Muscle of leg (tissue), 11 donors: Measurements from ENCODE around the gene CFAP221. TPM values are rescaled to one million over a fixed set of nuclear protein-coding genes. Genes with fewer than 3 reads are reported as not detected.

Experiments used
- DNase-seq: peaks from one replicate; pipeline ENCODE4 v3.0.0; 2013
- H3K27ac ChIP-seq: one replicate; pipeline ENCODE4 v1.5.1; 2013; ENCODE audit warnings: mild to moderate bottlenecking, low read length, control low read depth
- H3K27me3 ChIP-seq: one replicate; pipeline ENCODE4 v1.6.1; 2013; ENCODE audit warnings: low read length; ENCODE audit not compliant: control insufficient read depth, insufficient read depth
- H3K36me3 ChIP-seq: one replicate; pipeline ENCODE4 v1.6.1; 2013; ENCODE audit warnings: low read length; ENCODE audit not compliant: control insufficient read depth, insufficient read depth
- H3K4me1 ChIP-seq: one replicate; pipeline ENCODE4 v1.6.1; 2013; ENCODE audit warnings: low read length; ENCODE audit not compliant: control insufficient read depth, insufficient read depth
- H3K4me3 ChIP-seq: one replicate; pipeline ENCODE4 v1.5.1; 2013; ENCODE audit warnings: low read length, control low read depth
- H3K9me3 ChIP-seq: replicated peaks from 2 replicates; pipeline ENCODE4 v1.6.1; 2013; ENCODE audit warnings: low read depth, low read length; ENCODE audit not compliant: control insufficient read depth
- WGBS: methylation state at CpG from one replicate; pipeline ENCODE4 v1.1.5; 2013; ENCODE audit warnings: missing lambda C conversion rate; ENCODE audit not compliant: insufficient coverage; 5-methylcytosine and 5-hydroxymethylcytosine counted together
- polyA plus RNA-seq, 8 donors: library from polyadenylated mRNA; unstranded; fragments of 120-200 nt; gene quantifications; one replicate each; pipeline versions ENCODE4 v1.2.1 to v1.2.3, GENCODE V29; 2013; ENCODE audit warnings: inconsistent platforms in 1 of 8, low replicate concordance in 1 of 8; ENCODE audit not compliant: insufficient read length in 8 of 8, insufficient read depth in 1 of 8
- total RNA-seq: library from RNA; stranded (reverse); fragments of 120-200 nt; gene quantifications from one replicate; pipeline ENCODE4 v1.2.4, GENCODE V29; 2013

The CFAP221 gene
- total and polyA plus RNA-seq, 9 donors, result 0.22 to 4.2 (median 0.63) TPM

- Histone ChIP-seq H3K27ac (no peak overlapping the region), H3K36me3 (no peaks in the 10 kb centered on the region), H3K27me3 (no peaks in the 10 kb centered on the region), H3K4me1 (no peaks in the 10 kb centered on the region), H3K9me3 (no peaks in the 10 kb centered on the region), H3K4me3 (no peak overlapping the region)
- WGBS, result 67% methylated on average over 3 of the region's 8 CpGs
- no peak for DNase-seq
These were observed 113.4 kb downstream of the CFAP221 start for GRCh38 chr2:119657466-119658145.

GRCh38 chr2:119659601-119660342 is 115.5 kb downstream of the CFAP221 start:
- no peaks in the 10 kb centered on the region for H3K4me1 ChIP-seq
- H3K9me3 ChIP-seq, result no peaks in the 10 kb centered on the region
- H3K27ac ChIP-seq, result no peak overlapping the region
- 82% methylated on average over 5 of the region's 8 CpGs for WGBS
- no peak overlapping the region for H3K4me3 ChIP-seq
- H3K36me3 ChIP-seq, result no peaks in the 10 kb centered on the region
- DNase-seq, result no peak
- H3K27me3 ChIP-seq, result no peaks in the 10 kb centered on the region

- H3K4me1 ChIP-seq, result no peaks in the 10 kb centered on the region
- H3K9me3 ChIP-seq, result no peaks in the 10 kb centered on the region
- WGBS, result 45% methylated on average over 5 of the region's 7 CpGs
- H3K36me3 ChIP-seq, result no peaks in the 10 kb centered on the region
- H3K27ac ChIP-seq, result no peak overlapping the region
- H3K4me3 ChIP-seq, result no peak overlapping the region
- no peaks in the 10 kb centered on the region for H3K27me3 ChIP-seq
- no peak for DNase-seq
These were observed 116.1 kb downstream of the CFAP221 start for GRCh38 chr2:119660343-119660658.

DNA sequence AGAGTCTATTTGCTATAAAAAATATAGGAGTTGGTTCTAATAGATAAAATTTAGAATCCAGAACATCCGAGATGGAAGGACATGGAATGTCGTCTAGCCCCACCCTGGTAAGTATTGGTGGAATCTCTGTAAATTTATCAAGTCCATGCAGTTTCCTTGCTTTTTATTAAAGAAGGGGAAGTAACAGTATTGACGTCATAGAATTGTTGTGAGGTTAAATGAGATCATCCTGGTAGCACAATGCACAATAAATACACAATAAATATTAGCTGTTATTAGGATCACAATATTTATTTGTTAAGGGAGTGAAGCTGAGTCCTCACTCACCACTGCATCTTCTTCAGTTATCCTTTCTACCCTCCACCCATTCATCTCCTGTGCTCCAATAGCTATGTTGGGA is 118.0 kb downstream of the CFAP221 start:
- WGBS, result 83% methylated on average over 1 of the region's 3 CpGs
- no peak for DNase-seq
- H3K4me1 ChIP-seq, result no peaks in the 10 kb centered on the region
- no peak overlapping the region for H3K27ac ChIP-seq
- H3K9me3 ChIP-seq, result no peaks in the 10 kb centered on the region
- no peak overlapping the region for H3K4me3 ChIP-seq
- no peaks in the 10 kb centered on the region for H3K27me3 ChIP-seq
- H3K36me3 ChIP-seq, result no peaks in the 10 kb centered on the region

DNA sequence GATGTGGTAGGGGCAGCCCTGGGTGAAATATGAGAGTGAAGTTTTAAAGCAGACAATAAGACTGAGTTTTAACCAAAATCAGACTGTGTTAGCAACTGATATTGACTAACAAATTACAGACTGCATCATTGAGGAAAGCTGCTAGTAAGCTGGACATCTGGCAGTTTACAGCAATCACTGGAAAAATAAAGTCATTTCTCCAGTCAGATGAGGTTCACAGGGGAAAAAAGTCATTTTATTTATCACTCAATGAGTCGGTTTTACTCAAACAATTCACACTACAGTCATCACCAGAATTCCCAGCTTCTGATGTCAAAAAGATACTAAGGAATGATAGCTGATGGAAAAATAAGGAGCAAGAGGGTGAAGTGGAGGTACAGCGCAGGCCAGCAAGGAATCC is 124.3 kb downstream of the CFAP221 start:
- Histone ChIP-seq H3K9me3 (no peaks in the 10 kb centered on the region), H3K27ac (no peak overlapping the region), H3K4me3 (no peak overlapping the region), H3K36me3 (no peaks in the 10 kb centered on the region), H3K27me3 (no peaks in the 10 kb centered on the region), H3K4me1 (no peaks in the 10 kb centered on the region)
- WGBS, result 67% methylated on average over 1 of the region's 2 CpGs
- peak; percentile 70 for DNase-seq

GRCh38 chr2:119671016-119671415 is 126.8 kb downstream of the CFAP221 start:
- H3K27ac ChIP-seq, result no peak overlapping the region
- no peak for DNase-seq
- H3K27me3 ChIP-seq, result no peaks in the 10 kb centered on the region
- no peaks in the 10 kb centered on the region for H3K36me3 ChIP-seq
- no peaks in the 10 kb centered on the region for H3K9me3 ChIP-seq
- WGBS, result no CpG with 5 or more reads among the region's 2 CpGs
- H3K4me3 ChIP-seq, result no peak overlapping the region
- H3K4me1 ChIP-seq, result no peaks in the 10 kb centered on the region

GRCh38 chr2:119671752-119672151 is 127.5 kb downstream of the CFAP221 start:
- no peak overlapping the region for H3K27ac ChIP-seq
- no peaks in the 10 kb centered on the region for H3K27me3 ChIP-seq
- no peaks in the 10 kb centered on the region for H3K36me3 ChIP-seq
- H3K4me1 ChIP-seq, result no peaks in the 10 kb centered on the region
- no peak for DNase-seq
- 24% methylated on average over 6 of the region's 6 CpGs for WGBS
- no peak overlapping the region for H3K4me3 ChIP-seq
- no peaks in the 10 kb centered on the region for H3K9me3 ChIP-seq

DNA sequence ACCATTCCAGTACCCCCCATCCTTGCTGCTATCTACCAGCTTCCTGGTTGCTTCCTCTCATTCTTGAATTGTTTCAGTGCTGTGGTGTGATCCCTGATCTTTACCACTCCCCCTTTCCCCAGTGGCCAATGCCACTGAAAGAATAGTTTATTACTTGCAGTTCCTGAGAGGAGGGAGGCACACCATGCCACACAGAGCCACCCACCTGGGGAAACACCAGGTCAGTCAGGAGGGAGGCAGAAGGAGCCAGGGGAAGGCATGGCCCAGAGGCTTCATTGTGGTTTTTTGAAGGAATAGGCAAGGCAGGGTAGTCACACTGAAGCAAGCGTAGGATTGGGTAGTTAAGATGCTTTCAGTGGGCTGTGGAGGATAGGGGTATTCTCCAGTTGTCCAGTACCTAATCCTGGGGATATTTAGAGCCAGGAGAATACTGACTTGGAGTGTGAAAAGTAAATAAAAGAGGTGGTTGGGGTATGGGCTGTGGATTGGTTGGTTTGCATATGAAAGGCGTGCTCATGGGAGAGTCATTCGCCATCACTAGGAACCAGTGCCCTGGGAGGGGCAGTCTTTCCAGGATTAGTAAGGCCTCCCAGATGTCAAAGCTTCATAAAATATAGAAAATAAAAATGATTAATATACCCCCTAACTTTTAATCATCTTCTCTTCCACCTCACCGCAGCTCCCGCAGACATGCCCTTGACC is 128.1 kb downstream of the CFAP221 start:
- H3K4me3 ChIP-seq, result no peak overlapping the region
- DNase-seq, result no peak
- no peaks in the 10 kb centered on the region for H3K27me3 ChIP-seq
- H3K9me3 ChIP-seq, result no peaks in the 10 kb centered on the region
- WGBS, result 89% methylated on average over 5 of the region's 5 CpGs
- no peaks in the 10 kb centered on the region for H3K4me1 ChIP-seq
- no peak overlapping the region for H3K27ac ChIP-seq
- H3K36me3 ChIP-seq, result no peaks in the 10 kb centered on the region

- Histone ChIP-seq H3K9me3 (no peaks in the 10 kb centered on the region), H3K36me3 (no peaks in the 10 kb centered on the region), H3K4me3 (no peak overlapping the region), H3K27ac (no peak overlapping the region), H3K27me3 (no peaks in the 10 kb centered on the region), H3K4me1 (peaks cover 8% of the 10 kb centered on the region)
- no peak for DNase-seq
- WGBS, result 96% methylated on average over 2 of the region's 2 CpGs
These were observed 129.5 kb downstream of the CFAP221 start for GRCh38 chr2:119673796-119674195.

GRCh38 chr2:119674711-119675500 is 130.7 kb downstream of the CFAP221 start:
- Histone ChIP-seq H3K36me3 (no peaks in the 10 kb centered on the region), H3K9me3 (no peaks in the 10 kb centered on the region), H3K4me3 (no peak overlapping the region), H3K27me3 (no peaks in the 10 kb centered on the region), H3K27ac (no peak overlapping the region), H3K4me1 (peaks cover 11% of the 10 kb centered on the region)
- no peak for DNase-seq
- 53% methylated on average over 6 of the region's 10 CpGs for WGBS
